GM12878 (cell line): Measurements from ENCODE around the gene UBE2E1. TPM values are rescaled to one million over a fixed set of nuclear protein-coding genes. Genes with fewer than 3 reads are reported as not detected.

Experiments
- BCL11A ChIP-seq: IDR thresholded peaks from 2 replicates; pipeline ENCODE4 v1.6.1; 2011; ENCODE audit warnings: low read depth, low read length
- BCL3 ChIP-seq: IDR thresholded peaks from 2 replicates; pipeline ENCODE4 v1.6.1; 2011; ENCODE audit warnings: borderline replicate concordance, low read depth, mild to moderate bottlenecking, moderate library complexity, low read length; ENCODE audit not compliant: insufficient read depth, poor library complexity, severe bottlenecking
- CBX3 ChIP-seq: fragments of 200-600 bp; sonication (generic); IDR thresholded peaks from 2 replicates; pipeline ENCODE4 v1.6.1; 2016; ENCODE audit warnings: low read depth, borderline replicate concordance
- CREM ChIP-seq: IDR thresholded peaks from 2 replicates; pipeline ENCODE4 v1.6.1; 2014; ENCODE audit warnings: antibody characterized with exemption, low read depth
- ETV6 ChIP-seq, 2 experiments: fragments of 450-650 bp in 1 of 2; IDR thresholded peaks in 1 of 2; conservative IDR thresholded peaks in 1 of 2; 2 replicates each; pipeline ENCODE4 v1.6.1; 2014; ENCODE audit warnings: antibody characterized with exemption in 1 of 2, borderline replicate concordance in 1 of 2, low read depth in 1 of 2, mild to moderate bottlenecking in 1 of 2, moderate library complexity in 1 of 2
- EZH2 ChIP-seq: IDR thresholded peaks from 2 replicates; pipeline ENCODE4 v1.6.1; 2012; ENCODE audit warnings: low read depth, mild to moderate bottlenecking, control low read depth, inconsistent platforms, low read length, borderline replicate concordance; ENCODE audit not compliant: control insufficient read depth
- JUND ChIP-seq: IDR thresholded peaks from 2 replicates; pipeline ENCODE4 v1.6.1; 2012; ENCODE audit warnings: low read depth, mild to moderate bottlenecking, low read length, improper control_type of control experiment, moderate library complexity
- KLF5 ChIP-seq: fragments of 450-650 bp; IDR thresholded peaks from 2 replicates; pipeline ENCODE4 v1.6.1; 2014; ENCODE audit warnings: mild to moderate bottlenecking; ENCODE audit not compliant: partially characterized antibody
- MEF2A ChIP-seq: IDR thresholded peaks from 2 replicates; pipeline ENCODE4 v1.6.1; 2011; ENCODE audit warnings: low read depth, mild to moderate bottlenecking, low read length, moderate library complexity; ENCODE audit not compliant: insufficient read depth
- MTA3 ChIP-seq: IDR thresholded peaks from 2 replicates; pipeline ENCODE4 v1.6.1; 2012; ENCODE audit warnings: low read length, inconsistent platforms, borderline replicate concordance
- NR2C1 ChIP-seq: fragments of 450-650 bp; IDR thresholded peaks from 2 replicates; pipeline ENCODE4 v1.6.1; 2017; ENCODE audit warnings: antibody characterized with exemption, mild to moderate bottlenecking, moderate library complexity
- NR2C2 ChIP-seq: IDR thresholded peaks from 2 replicates; pipeline ENCODE4 v1.6.1; 2011; ENCODE audit warnings: borderline replicate concordance, low read depth; ENCODE audit not compliant: control insufficient read depth, insufficient read length
- PAX8 ChIP-seq: fragments of 450-650 bp; IDR thresholded peaks from 2 replicates; pipeline ENCODE4 v1.6.1; 2017; ENCODE audit warnings: mild to moderate bottlenecking, moderate library complexity
- SMARCA5 ChIP-seq: fragments of 450-650 bp; IDR thresholded peaks from 2 replicates; pipeline ENCODE4 v1.6.1; 2017; ENCODE audit warnings: mild to moderate bottlenecking
- SUPT20H ChIP-seq: IDR thresholded peaks from 2 replicates; pipeline ENCODE4 v1.6.1; 2011; ENCODE audit warnings: low read depth, mild to moderate bottlenecking, low read length, moderate library complexity, borderline replicate concordance; ENCODE audit not compliant: control insufficient read depth
- SUZ12 ChIP-seq: fragments of 200-600 bp; sonication (generic); IDR thresholded peaks from one replicate; pipeline ENCODE4 v1.6.1; 2018; ENCODE audit warnings: antibody characterized with exemption, mild to moderate bottlenecking; ENCODE audit not compliant: unreplicated experiment
- YBX1 ChIP-seq: fragments of 450-650 bp; IDR thresholded peaks from 2 replicates; pipeline ENCODE4 v1.6.1; 2016; ENCODE audit warnings: antibody characterized with exemption
- polyA plus RNA-seq, 11 experiments: library from polyadenylated mRNA; depleted of rRNA in 4 of 11; unstranded in 6 of 11; stranded (reverse) in 5 of 11; fragments of >200 nt; fragmentation: Nextera tagmentation in 4 of 11; fragmentation: Illumina TruSeq in 1 of 11; extraction: Ambion mirVana in 4 of 11; extraction: Trizol in 1 of 11; gene quantifications; 1 replicate in 1 of 11; 2 replicates in 10 of 11; pipeline versions ENCODE4 v1.2.1 to v1.2.3, GENCODE V29; 2011 to 2016; ENCODE audit warnings: inconsistent platforms in 2 of 11, missing spikeins in 2 of 11, low read depth in 1 of 11
- total RNA-seq, 4 experiments: library from RNA; depleted of rRNA in 3 of 4; stranded (reverse); fragments of >200 nt in 3 of 4; fragmentation: Illumina TruSeq in 1 of 4; extraction: Trizol in 1 of 4; gene quantifications; 2 replicates each; pipeline versions ENCODE4 v1.2.1 to v1.2.3, GENCODE V29; 2013 to 2021
- TF ChIP-seq, protein P1 (sequence below): fragments of 450-650 bp; conservative IDR thresholded peaks from 2 replicates; pipeline ENCODE4 v1.6.1; 2017; ENCODE audit warnings: mild to moderate bottlenecking, moderate library complexity
- TF ChIP-seq, protein P2 (sequence below): fragments of 450-650 bp; IDR thresholded peaks from 2 replicates; pipeline ENCODE4 v1.6.1; 2017; ENCODE audit warnings: mild to moderate bottlenecking, low read depth, inconsistent platforms; ENCODE audit not compliant: poor library complexity, severe bottlenecking
- TF ChIP-seq, protein P3 (sequence below): fragments of 450-650 bp; IDR thresholded peaks from 2 replicates; pipeline ENCODE4 v1.6.1; 2017; ENCODE audit warnings: antibody characterized with exemption, mild to moderate bottlenecking, moderate library complexity
- TF ChIP-seq, protein P4 (sequence below): fragments of 450-650 bp; IDR thresholded peaks from 2 replicates; pipeline ENCODE4 v1.6.1; 2017; ENCODE audit warnings: borderline replicate concordance

UBE2E1 gene
- total and polyA plus RNA-seq, 10 of the 15 experiments (the other 5 are each of a cell fraction or from before 2014, with no cell fraction given), result 18.7 to 425 (median 147) TPM

DNA sequence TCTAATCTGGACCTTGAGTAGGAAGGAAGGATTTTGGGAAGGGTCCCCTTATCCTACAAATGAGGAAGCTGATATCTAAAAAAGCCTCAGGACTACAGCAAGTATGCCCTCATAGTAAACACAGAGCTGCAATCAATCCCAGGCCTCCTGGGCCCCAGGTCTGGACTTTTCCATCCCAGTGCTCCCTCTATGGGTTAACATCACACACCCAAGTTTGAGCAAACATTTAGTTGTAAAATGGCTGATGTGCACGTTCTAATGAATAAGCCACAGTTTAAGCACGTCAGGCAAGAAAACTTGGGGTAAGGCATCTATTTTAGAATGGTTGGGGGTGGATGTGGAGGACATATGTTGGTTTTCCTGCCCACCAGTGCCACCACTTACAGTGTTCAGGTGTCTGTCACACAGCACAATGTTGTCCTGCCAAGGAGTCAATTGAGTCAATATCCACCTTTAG, 44.3 kb upstream of the UBE2E1 start (continued):
- TF ChIP-seq NR2C2, result no peak
- TF ChIP-seq MEF2A, result no peak
- TF ChIP-seq, protein P1, sequence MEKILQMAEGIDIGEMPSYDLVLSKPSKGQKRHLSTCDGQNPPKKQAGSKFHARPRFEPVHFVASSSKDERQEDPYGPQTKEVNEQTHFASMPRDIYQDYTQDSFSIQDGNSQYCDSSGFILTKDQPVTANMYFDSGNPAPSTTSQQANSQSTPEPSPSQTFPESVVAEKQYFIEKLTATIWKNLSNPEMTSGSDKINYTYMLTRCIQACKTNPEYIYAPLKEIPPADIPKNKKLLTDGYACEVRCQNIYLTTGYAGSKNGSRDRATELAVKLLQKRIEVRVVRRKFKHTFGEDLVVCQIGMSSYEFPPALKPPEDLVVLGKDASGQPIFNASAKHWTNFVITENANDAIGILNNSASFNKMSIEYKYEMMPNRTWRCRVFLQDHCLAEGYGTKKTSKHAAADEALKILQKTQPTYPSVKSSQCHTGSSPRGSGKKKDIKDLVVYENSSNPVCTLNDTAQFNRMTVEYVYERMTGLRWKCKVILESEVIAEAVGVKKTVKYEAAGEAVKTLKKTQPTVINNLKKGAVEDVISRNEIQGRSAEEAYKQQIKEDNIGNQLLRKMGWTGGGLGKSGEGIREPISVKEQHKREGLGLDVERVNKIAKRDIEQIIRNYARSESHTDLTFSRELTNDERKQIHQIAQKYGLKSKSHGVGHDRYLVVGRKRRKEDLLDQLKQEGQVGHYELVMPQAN, result no peak
- TF ChIP-seq BCL3, result peak; percentile 5
- no peak for TF ChIP-seq BCL11A
- no peak for TF ChIP-seq SUZ12
- no peak for TF ChIP-seq CREM
- TF ChIP-seq KLF5, result no peak
- no peak for TF ChIP-seq JUND
- no peak for TF ChIP-seq SUPT20H
- TF ChIP-seq, protein P2, sequence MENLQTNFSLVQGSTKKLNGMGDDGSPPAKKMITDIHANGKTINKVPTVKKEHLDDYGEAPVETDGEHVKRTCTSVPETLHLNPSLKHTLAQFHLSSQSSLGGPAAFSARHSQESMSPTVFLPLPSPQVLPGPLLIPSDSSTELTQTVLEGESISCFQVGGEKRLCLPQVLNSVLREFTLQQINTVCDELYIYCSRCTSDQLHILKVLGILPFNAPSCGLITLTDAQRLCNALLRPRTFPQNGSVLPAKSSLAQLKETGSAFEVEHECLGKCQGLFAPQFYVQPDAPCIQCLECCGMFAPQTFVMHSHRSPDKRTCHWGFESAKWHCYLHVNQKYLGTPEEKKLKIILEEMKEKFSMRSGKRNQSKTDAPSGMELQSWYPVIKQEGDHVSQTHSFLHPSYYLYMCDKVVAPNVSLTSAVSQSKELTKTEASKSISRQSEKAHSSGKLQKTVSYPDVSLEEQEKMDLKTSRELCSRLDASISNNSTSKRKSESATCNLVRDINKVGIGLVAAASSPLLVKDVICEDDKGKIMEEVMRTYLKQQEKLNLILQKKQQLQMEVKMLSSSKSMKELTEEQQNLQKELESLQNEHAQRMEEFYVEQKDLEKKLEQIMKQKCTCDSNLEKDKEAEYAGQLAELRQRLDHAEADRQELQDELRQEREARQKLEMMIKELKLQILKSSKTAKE, result no peak
- no peak; the same call in 1 of the 2 replicates for TF ChIP-seq MTA3
- no peak for TF ChIP-seq YBX1
- no peak for TF ChIP-seq NR2C1
- TF ChIP-seq EZH2, result no peak
- TF ChIP-seq PAX8, result no peak
- no peak for TF ChIP-seq CBX3
- TF ChIP-seq SMARCA5, result peak; percentile 29; the same call in 1 of the 2 replicates
- TF ChIP-seq, protein P3, sequence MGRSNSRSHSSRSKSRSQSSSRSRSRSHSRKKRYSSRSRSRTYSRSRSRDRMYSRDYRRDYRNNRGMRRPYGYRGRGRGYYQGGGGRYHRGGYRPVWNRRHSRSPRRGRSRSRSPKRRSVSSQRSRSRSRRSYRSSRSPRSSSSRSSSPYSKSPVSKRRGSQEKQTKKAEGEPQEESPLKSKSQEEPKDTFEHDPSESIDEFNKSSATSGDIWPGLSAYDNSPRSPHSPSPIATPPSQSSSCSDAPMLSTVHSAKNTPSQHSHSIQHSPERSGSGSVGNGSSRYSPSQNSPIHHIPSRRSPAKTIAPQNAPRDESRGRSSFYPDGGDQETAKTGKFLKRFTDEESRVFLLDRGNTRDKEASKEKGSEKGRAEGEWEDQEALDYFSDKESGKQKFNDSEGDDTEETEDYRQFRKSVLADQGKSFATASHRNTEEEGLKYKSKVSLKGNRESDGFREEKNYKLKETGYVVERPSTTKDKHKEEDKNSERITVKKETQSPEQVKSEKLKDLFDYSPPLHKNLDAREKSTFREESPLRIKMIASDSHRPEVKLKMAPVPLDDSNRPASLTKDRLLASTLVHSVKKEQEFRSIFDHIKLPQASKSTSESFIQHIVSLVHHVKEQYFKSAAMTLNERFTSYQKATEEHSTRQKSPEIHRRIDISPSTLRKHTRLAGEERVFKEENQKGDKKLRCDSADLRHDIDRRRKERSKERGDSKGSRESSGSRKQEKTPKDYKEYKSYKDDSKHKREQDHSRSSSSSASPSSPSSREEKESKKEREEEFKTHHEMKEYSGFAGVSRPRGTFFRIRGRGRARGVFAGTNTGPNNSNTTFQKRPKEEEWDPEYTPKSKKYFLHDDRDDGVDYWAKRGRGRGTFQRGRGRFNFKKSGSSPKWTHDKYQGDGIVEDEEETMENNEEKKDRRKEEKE, result no peak
- TF ChIP-seq, protein P4, sequence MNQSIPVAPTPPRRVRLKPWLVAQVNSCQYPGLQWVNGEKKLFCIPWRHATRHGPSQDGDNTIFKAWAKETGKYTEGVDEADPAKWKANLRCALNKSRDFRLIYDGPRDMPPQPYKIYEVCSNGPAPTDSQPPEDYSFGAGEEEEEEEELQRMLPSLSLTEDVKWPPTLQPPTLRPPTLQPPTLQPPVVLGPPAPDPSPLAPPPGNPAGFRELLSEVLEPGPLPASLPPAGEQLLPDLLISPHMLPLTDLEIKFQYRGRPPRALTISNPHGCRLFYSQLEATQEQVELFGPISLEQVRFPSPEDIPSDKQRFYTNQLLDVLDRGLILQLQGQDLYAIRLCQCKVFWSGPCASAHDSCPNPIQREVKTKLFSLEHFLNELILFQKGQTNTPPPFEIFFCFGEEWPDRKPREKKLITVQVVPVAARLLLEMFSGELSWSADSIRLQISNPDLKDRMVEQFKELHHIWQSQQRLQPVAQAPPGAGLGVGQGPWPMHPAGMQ, result no peak
- no peak for TF ChIP-seq ETV6 (conservative IDR thresholded peaks at IDR 0.05 in 1 of 2, IDR thresholded peaks at IDR 0.05 in 1 of 2; ENCODE audit: borderline replicate concordance in 1 of 2, low read depth in 1 of 2)
